B cell (primary cell): ENCODE measurements around the gene VKORC1. TPM values are rescaled to one million over a fixed set of nuclear protein-coding genes. Genes with fewer than 3 reads are reported as not detected.

Experiments
- ATAC-seq: fragments of 200-7000 bp; cut with Tn5 transposase; one replicate; pipeline ENCODE4 v1.10.0; 2021; ENCODE audit warnings: low read depth, mild to moderate bottlenecking, moderate number of reproducible peaks, moderate library complexity
- CTCF ChIA-PET: fragments of 350-600 bp; sonication (Branson Sonifier 250); formaldehyde crosslinking; loops from one replicate; lab custom pipeline; 2021; ENCODE audit warnings: antibody characterized with exemption, inconsistent platforms; lab: Charles Lee
- POLR2A ChIA-PET: fragments of 350-600 bp; sonication (Branson Sonifier 250); formaldehyde crosslinking; loops from one replicate; lab custom pipeline; 2021; ENCODE audit warnings: antibody characterized with exemption; lab: Charles Lee
- DNase-seq: peaks from one replicate; pipeline ENCODE4 v3.0.0; 2013
- H2AFZ ChIP-seq: 2 replicates; pipeline ENCODE4 v1.6.1; 2012; ENCODE audit warnings: mild to moderate bottlenecking, low read depth, low read length; ENCODE audit not compliant: insufficient read depth, poor library complexity, severe bottlenecking
- H3K27ac ChIP-seq, 2 donors: 1 replicate in 1 of 2; 2 replicates in 1 of 2; pipeline ENCODE4 v1.5.1; 2012 to 2013; ENCODE audit warnings: low read length in 2 of 2, mild to moderate bottlenecking in 2 of 2, moderate library complexity in 1 of 2
- H3K27me3 ChIP-seq, 4 experiments: fragments of 200-600 bp in 1 of 4; sonication (generic) in 1 of 4; replicated peaks in 1 of 4; 1 replicate in 2 of 4; 2 replicates in 2 of 4; pipeline versions ENCODE4 v1.6.1 to v1.7.0; 2013 to 2016; ENCODE audit warnings: low read length in 3 of 4, mild to moderate bottlenecking in 2 of 4, mixed read lengths in 1 of 4, moderate library complexity in 1 of 4; ENCODE audit not compliant: insufficient read depth in 4 of 4, control insufficient read depth in 3 of 4; ENCODE audit errors: control extremely low read depth in 1 of 4
- H3K36me3 ChIP-seq, 2 experiments: replicated peaks in 1 of 2; 1 replicate in 1 of 2; 2 replicates in 1 of 2; pipeline versions ENCODE4 v1.6.1 to v1.7.1; 2013; ENCODE audit warnings: low read length in 1 of 2; ENCODE audit not compliant: insufficient read depth in 2 of 2, control insufficient read depth in 1 of 2; ENCODE audit errors: control extremely low read depth in 1 of 2, extremely low read depth in 1 of 2
- H3K4me1 ChIP-seq, 2 donors: fragments of 200-600 bp in 1 of 2; sonication (generic) in 1 of 2; 1 replicate in 1 of 2; 2 replicates in 1 of 2; pipeline versions ENCODE4 v1.5.1 to v1.6.1; 2013 to 2017; ENCODE audit warnings: low read length in 2 of 2; ENCODE audit not compliant: control insufficient read depth in 2 of 2, insufficient read depth in 2 of 2
- H3K4me2 ChIP-seq: replicated peaks from 2 replicates; pipeline ENCODE3; 2012; ENCODE audit warnings: mild to moderate bottlenecking, low read depth, low read length; ENCODE audit not compliant: poor library complexity, severe bottlenecking
- H3K4me3 ChIP-seq, 5 experiments: fragments of 200-600 bp in 1 of 5; sonication (generic) in 1 of 5; 1 replicate in 3 of 5; 2 replicates in 2 of 5; pipeline versions ENCODE4 v1.5.1 to v1.7.0; 2011 to 2016; ENCODE audit warnings: low read length in 4 of 5, mild to moderate bottlenecking in 4 of 5, low read depth in 2 of 5, control low read depth in 1 of 5, moderate library complexity in 1 of 5; ENCODE audit not compliant: insufficient read depth in 1 of 5; ENCODE audit errors: control extremely low read depth in 1 of 5, extremely low read depth in 1 of 5
- H3K79me2 ChIP-seq: fragments of 200-600 bp; sonication (generic); one replicate; pipeline ENCODE4 v1.6.0; 2016; ENCODE audit warnings: low read length; ENCODE audit not compliant: control insufficient read depth, insufficient read depth
- H3K9ac ChIP-seq: fragments of 200-600 bp; sonication (generic); 2 replicates; pipeline ENCODE4 v1.6.1; 2017; ENCODE audit warnings: mild to moderate bottlenecking, low read length, moderate library complexity
- H3K9me3 ChIP-seq, 3 donors: one replicate each; pipeline versions ENCODE4 v1.6.1 to v1.7.1; 2013; ENCODE audit warnings: low read length in 2 of 3; ENCODE audit not compliant: control insufficient read depth in 2 of 3, insufficient read depth in 1 of 3; ENCODE audit errors: control extremely low read depth in 1 of 3
- H4K20me1 ChIP-seq: 2 replicates; pipeline ENCODE4 v1.6.0; 2012; ENCODE audit warnings: mild to moderate bottlenecking, low read length; ENCODE audit not compliant: insufficient read depth, control insufficient read depth, poor library complexity, severe bottlenecking
- H3K27ac Mint-ChIP-seq: one replicate; pipeline ENCODE4 v1.8.0; 2021; ENCODE audit warnings: mixed read lengths
- H3K27me3 Mint-ChIP-seq: one replicate; pipeline ENCODE4 v1.8.0; 2021; ENCODE audit warnings: mixed read lengths
- H3K4me1 Mint-ChIP-seq: one replicate; pipeline ENCODE4 v1.8.0; 2021; ENCODE audit warnings: mixed read lengths
- H3K4me3 Mint-ChIP-seq: one replicate; pipeline ENCODE4 v1.8.0; 2021; ENCODE audit warnings: mixed read lengths
- H3K9me3 Mint-ChIP-seq: one replicate; pipeline ENCODE4 v1.8.0; 2022; ENCODE audit warnings: mixed read lengths; ENCODE audit not compliant: insufficient read depth
- EZH2 ChIP-seq: IDR thresholded peaks from 2 replicates; pipeline ENCODE4 v1.6.1; 2012; ENCODE audit warnings: borderline replicate concordance, low read depth, mild to moderate bottlenecking, moderate library complexity, low read length; ENCODE audit not compliant: insufficient read depth, poor library complexity, severe bottlenecking
- WGBS: methylation state at CpG from one replicate; pipeline ENCODE4 v1.1.5; 2013; ENCODE audit warnings: missing lambda C conversion rate; ENCODE audit not compliant: insufficient coverage; 5-methylcytosine and 5-hydroxymethylcytosine counted together
- intact Hi-C: fragments of 100-400 bp; cut with micrococcal nuclease; formaldehyde crosslinking; loops from one replicate; pipeline ENCODE4 v1.10.0; 2022
- polyA plus RNA-seq: library from polyadenylated mRNA; depleted of rRNA; stranded (reverse); fragments of >200 nt; gene quantifications from 2 replicates; pipeline ENCODE4 v1.2.3, GENCODE V29; 2012
- total RNA-seq, 2 donors: library from RNA; stranded (reverse); fragments of 120-200 nt in 1 of 2; gene quantifications; 1 replicate in 1 of 2; 2 replicates in 1 of 2; pipeline versions ENCODE4 v1.2.3 to v1.2.4, GENCODE V29; 2013 to 2022
- TF ChIP-seq, protein P1 (sequence below): fragments of 200-600 bp; IDR thresholded peaks from one replicate; pipeline ENCODE4 v1.8.0; 2022; ENCODE audit warnings: antibody characterized with exemption, mild to moderate bottlenecking

Gene VKORC1
- total and polyA plus RNA-seq, 2 donors (not counting 1 experiment from before 2014, with no cell fraction given) = 31.8 to 45.7 TPM

GRCh38 chr16:31043352-31043751 is 51.2 kb downstream of the VKORC1 start:
- H3K4me3 Mint-ChIP-seq = no peak overlapping the region
- DNase-seq (no peak), ATAC-seq (no peak)
- Histone ChIP-seq H3K79me2 (no peaks in the 10 kb centered on the region), H3K9ac (no peak overlapping the region), H3K4me1 (peaks cover 0 to under 1% of the 10 kb centered on the region in 2 donors), H3K27me3 (no peaks in the 10 kb centered on the region), H2AFZ (no peak overlapping the region), H4K20me1 (no peaks in the 10 kb centered on the region), H3K36me3 (peaks cover 0 to 29% of the 10 kb centered on the region in 2 experiments), H3K4me3 (no peak overlapping the region), H3K27ac (no peak overlapping the region), H3K9me3 (no peaks in the 10 kb centered on the region), H3K4me2 (no peak overlapping the region)
- H3K27ac Mint-ChIP-seq = no peak overlapping the region
- ChIA-PET CTCF (no interaction called here), POLR2A (no interaction called here)
- H3K4me1 Mint-ChIP-seq = peaks cover 1% of the 10 kb centered on the region
- no peaks in the 10 kb centered on the region for H3K9me3 Mint-ChIP-seq
- intact Hi-C loops = no loop called here
- 85% methylated on average over 1 of the region's 1 CpG for WGBS
- H3K27me3 Mint-ChIP-seq = no peaks in the 10 kb centered on the region
- TF ChIP-seq, protein P1, sequence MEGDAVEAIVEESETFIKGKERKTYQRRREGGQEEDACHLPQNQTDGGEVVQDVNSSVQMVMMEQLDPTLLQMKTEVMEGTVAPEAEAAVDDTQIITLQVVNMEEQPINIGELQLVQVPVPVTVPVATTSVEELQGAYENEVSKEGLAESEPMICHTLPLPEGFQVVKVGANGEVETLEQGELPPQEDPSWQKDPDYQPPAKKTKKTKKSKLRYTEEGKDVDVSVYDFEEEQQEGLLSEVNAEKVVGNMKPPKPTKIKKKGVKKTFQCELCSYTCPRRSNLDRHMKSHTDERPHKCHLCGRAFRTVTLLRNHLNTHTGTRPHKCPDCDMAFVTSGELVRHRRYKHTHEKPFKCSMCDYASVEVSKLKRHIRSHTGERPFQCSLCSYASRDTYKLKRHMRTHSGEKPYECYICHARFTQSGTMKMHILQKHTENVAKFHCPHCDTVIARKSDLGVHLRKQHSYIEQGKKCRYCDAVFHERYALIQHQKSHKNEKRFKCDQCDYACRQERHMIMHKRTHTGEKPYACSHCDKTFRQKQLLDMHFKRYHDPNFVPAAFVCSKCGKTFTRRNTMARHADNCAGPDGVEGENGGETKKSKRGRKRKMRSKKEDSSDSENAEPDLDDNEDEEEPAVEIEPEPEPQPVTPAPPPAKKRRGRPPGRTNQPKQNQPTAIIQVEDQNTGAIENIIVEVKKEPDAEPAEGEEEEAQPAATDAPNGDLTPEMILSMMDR = no peak
- TF ChIP-seq EZH2 = no peak

DNA sequence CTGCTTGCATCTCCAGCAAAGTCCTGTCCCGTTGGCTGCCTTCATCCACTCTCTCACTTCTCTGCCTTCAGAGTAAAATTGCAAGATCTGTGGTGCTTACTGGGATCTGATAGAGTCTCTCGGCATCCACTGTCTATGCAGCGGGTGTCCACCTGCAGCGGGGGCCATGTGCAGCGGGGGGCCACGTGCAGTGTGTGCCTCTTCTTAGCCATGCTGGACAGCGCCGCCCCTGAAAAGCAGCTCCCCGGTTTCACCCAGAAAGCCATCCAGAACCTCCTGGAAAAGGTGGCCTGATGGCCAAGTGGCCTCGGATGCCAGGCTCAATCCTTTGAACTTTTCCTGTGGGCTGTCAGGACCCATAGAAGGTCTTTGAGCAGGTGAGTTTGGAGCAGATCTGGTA is 51.7 kb downstream of the VKORC1 start:
- Mint-ChIP-seq H3K4me1 (no peaks in the 10 kb centered on the region), H3K27me3 (no peaks in the 10 kb centered on the region), H3K27ac (no peak overlapping the region), H3K9me3 (no peaks in the 10 kb centered on the region), H3K4me3 (no peak overlapping the region)
- Histone ChIP-seq H3K27me3 (no peaks in the 10 kb centered on the region), H3K79me2 (no peaks in the 10 kb centered on the region), H3K4me1 (no peaks in the 10 kb centered on the region), H2AFZ (no peak overlapping the region), H3K4me3 (no peak overlapping the region), H3K27ac (no peak overlapping the region), H4K20me1 (no peaks in the 10 kb centered on the region), H3K36me3 (peaks cover 0 to 34% of the 10 kb centered on the region in 2 experiments), H3K9me3 (no peaks in the 10 kb centered on the region), H3K9ac (no peak overlapping the region), H3K4me2 (no peak overlapping the region)
- DNase-seq = no peak
- no peak for TF ChIP-seq EZH2
- TF ChIP-seq, protein P1 = no peak
- 96% methylated on average over 10 of the region's 10 CpGs for WGBS
- ATAC-seq = no peak
- ChIA-PET POLR2A (no interaction called here), CTCF (no interaction called here)
- intact Hi-C loops = no loop called here

Other genes starting within 250 kb of the VKORC1 start
- gene BCL7C, start 200.7 kb downstream of the VKORC1 start, total RNA-seq = 30.5 and 31.6 TPM in 2 replicates
- gene BCL7C, start 200.7 kb downstream of the VKORC1 start, polyA plus RNA-seq = 14.9 and 17.1 TPM in 2 replicates
- 0.81 and 1.0 TPM in 2 replicates for gene CTF1, start 198.2 kb downstream of the VKORC1 start, total RNA-seq
- gene CTF1, start 198.2 kb downstream of the VKORC1 start, polyA plus RNA-seq = 0.78 and 0.99 TPM in 2 replicates
- 25.0 and 29.5 TPM in 2 replicates for gene FBXL19, start 171.2 kb downstream of the VKORC1 start, total RNA-seq
- gene FBXL19, start 171.2 kb downstream of the VKORC1 start, polyA plus RNA-seq = 9.0 and 12.9 TPM in 2 replicates
- gene ORAI3, start 145.7 kb downstream of the VKORC1 start, total RNA-seq = 51.8 and 55.8 TPM in 2 replicates
- gene ORAI3, start 145.7 kb downstream of the VKORC1 start, polyA plus RNA-seq = 24.2 and 32.2 TPM in 2 replicates
- 37.2 and 39.5 TPM in 2 replicates for gene SETD1A, start 137.0 kb downstream of the VKORC1 start, total RNA-seq
- 11.5 and 12.4 TPM in 2 replicates for gene SETD1A, start 137.0 kb downstream of the VKORC1 start, polyA plus RNA-seq
- 1.0 and 1.2 TPM in 2 replicates for gene HSD3B7, start 109.6 kb downstream of the VKORC1 start, total RNA-seq
- 0.65 and 0.89 TPM in 2 replicates for gene HSD3B7, start 109.6 kb downstream of the VKORC1 start, polyA plus RNA-seq
- gene STX1B, start 84.2 kb downstream of the VKORC1 start, total RNA-seq = 2.2 and 2.7 TPM in 2 replicates
- 1.8 and 2.1 TPM in 2 replicates for gene STX1B, start 84.2 kb downstream of the VKORC1 start, polyA plus RNA-seq
- gene STX4, start 61.2 kb downstream of the VKORC1 start, total RNA-seq = 111 and 120 TPM in 2 replicates
- gene STX4, start 61.2 kb downstream of the VKORC1 start, polyA plus RNA-seq = 133 and 159 TPM in 2 replicates
- 11.1 and 12.0 TPM in 2 replicates for gene ZNF668, start 20.6 kb downstream of the VKORC1 start, total RNA-seq
- gene ZNF668, start 20.6 kb downstream of the VKORC1 start, polyA plus RNA-seq = 5.1 and 5.8 TPM in 2 replicates
- 45.9 and 51.7 TPM in 2 replicates for gene ZNF646, start 20.4 kb downstream of the VKORC1 start, total RNA-seq
- 9.2 and 14.7 TPM in 2 replicates for gene ZNF646, start 20.4 kb downstream of the VKORC1 start, polyA plus RNA-seq
- gene PRSS53, start 5.9 kb downstream of the VKORC1 start, total RNA-seq = 10.7 and 10.8 TPM in 2 replicates
- gene PRSS53, start 5.9 kb downstream of the VKORC1 start, polyA plus RNA-seq = 10.1 and 11.6 TPM in 2 replicates
- 24.7 and 29.7 TPM in 2 replicates for gene BCKDK, start 13.6 kb upstream of the VKORC1 start, total RNA-seq
- 20.0 and 27.6 TPM in 2 replicates for gene BCKDK, start 13.6 kb upstream of the VKORC1 start, polyA plus RNA-seq
- gene KAT8, start 22.9 kb upstream of the VKORC1 start, total RNA-seq = 100.0 and 102 TPM in 2 replicates
- gene KAT8, start 22.9 kb upstream of the VKORC1 start, polyA plus RNA-seq = 102 TPM in 2 replicates
- gene PRSS8, start 40.9 kb upstream of the VKORC1 start, total RNA-seq = not detected in 2 replicates
- gene PRSS8, start 40.9 kb upstream of the VKORC1 start, polyA plus RNA-seq = not detected in 2 replicates
- gene PRSS36, start 55.3 kb upstream of the VKORC1 start, total RNA-seq = 1.6 TPM in 1 of 2 replicates, not detected in the other
- 0.20 and 1.0 TPM in 2 replicates for gene PRSS36, start 55.3 kb upstream of the VKORC1 start, polyA plus RNA-seq
- 585 and 597 TPM in 2 replicates for gene FUS, start 85.3 kb upstream of the VKORC1 start, total RNA-seq
- gene FUS, start 85.3 kb upstream of the VKORC1 start, polyA plus RNA-seq = 181 and 386 TPM in 2 replicates
- gene PYCARD, start 108.0 kb upstream of the VKORC1 start, total RNA-seq = 31.8 and 35.7 TPM in 2 replicates
- 36.3 and 72.0 TPM in 2 replicates for gene PYCARD, start 108.0 kb upstream of the VKORC1 start, polyA plus RNA-seq
- gene TRIM72, start 119.3 kb upstream of the VKORC1 start, total RNA-seq = 0.02 and 0.05 TPM in 2 replicates
- gene TRIM72, start 119.3 kb upstream of the VKORC1 start, polyA plus RNA-seq = 0.03 and 0.09 TPM in 2 replicates
- gene PYDC1, start 122.3 kb upstream of the VKORC1 start, total RNA-seq = not detected in 2 replicates
- not detected in 2 replicates for gene PYDC1, start 122.3 kb upstream of the VKORC1 start, polyA plus RNA-seq
- gene ITGAM, start 165.2 kb upstream of the VKORC1 start, total RNA-seq = 28.4 and 34.3 TPM in 2 replicates
- 32.9 and 66.3 TPM in 2 replicates for gene ITGAM, start 165.2 kb upstream of the VKORC1 start, polyA plus RNA-seq